Glutamatergic neuron (in vitro differentiated cells): Measurements from ENCODE around the gene MAGEC3. TPM values are rescaled to one million over a fixed set of nuclear protein-coding genes. Genes with fewer than 3 reads are reported as not detected.

Experiments used
- DNase-seq: peaks from one replicate; pipeline ENCODE4 v3.0.0; 2022
- H3K27ac Mint-ChIP-seq: one replicate; pipeline ENCODE4 v1.8.0; 2020; ENCODE audit warnings: mild to moderate bottlenecking, mixed read lengths, inconsistent platforms; ENCODE audit not compliant: unreplicated experiment
- H3K27me3 Mint-ChIP-seq: one replicate; pipeline ENCODE4 v1.8.0; 2020; ENCODE audit warnings: mild to moderate bottlenecking, moderate library complexity, mixed read lengths, inconsistent platforms; ENCODE audit not compliant: unreplicated experiment
- H3K36me3 Mint-ChIP-seq: one replicate; pipeline ENCODE4 v1.8.0; 2020; ENCODE audit warnings: mild to moderate bottlenecking, mixed read lengths, inconsistent platforms; ENCODE audit not compliant: unreplicated experiment
- H3K4me1 Mint-ChIP-seq: one replicate; pipeline ENCODE4 v1.8.0; 2020; ENCODE audit warnings: mild to moderate bottlenecking, low read depth, mixed read lengths, inconsistent platforms; ENCODE audit not compliant: unreplicated experiment
- H3K4me3 Mint-ChIP-seq: one replicate; pipeline ENCODE4 v1.8.0; 2020; ENCODE audit warnings: mild to moderate bottlenecking, mixed read lengths, inconsistent platforms; ENCODE audit not compliant: unreplicated experiment
- H3K9me3 Mint-ChIP-seq: one replicate; pipeline ENCODE4 v1.8.0; 2020; ENCODE audit warnings: mild to moderate bottlenecking, moderate library complexity, mixed read lengths, inconsistent platforms; ENCODE audit not compliant: unreplicated experiment
- total RNA-seq: library from RNA; stranded (reverse); fragmentation: NEBNext Ultra II Directional; extraction: Animal tissue kit (Norgen Biotek cat#: 25700); gene quantifications from one replicate; pipeline ENCODE4 v1.2.1, GENCODE V29; 2021; ENCODE audit not compliant: unreplicated experiment
- TF ChIP-seq, protein P1 (sequence below): fragments of 200-600 bp; sonication (generic); IDR thresholded peaks from one replicate; pipeline ENCODE4 v1.5.0; 2021; ENCODE audit not compliant: partially characterized antibody, unreplicated experiment

The MAGEC3 gene
- total RNA-seq, 1 donor from 2014 or later: not detected

DNA sequence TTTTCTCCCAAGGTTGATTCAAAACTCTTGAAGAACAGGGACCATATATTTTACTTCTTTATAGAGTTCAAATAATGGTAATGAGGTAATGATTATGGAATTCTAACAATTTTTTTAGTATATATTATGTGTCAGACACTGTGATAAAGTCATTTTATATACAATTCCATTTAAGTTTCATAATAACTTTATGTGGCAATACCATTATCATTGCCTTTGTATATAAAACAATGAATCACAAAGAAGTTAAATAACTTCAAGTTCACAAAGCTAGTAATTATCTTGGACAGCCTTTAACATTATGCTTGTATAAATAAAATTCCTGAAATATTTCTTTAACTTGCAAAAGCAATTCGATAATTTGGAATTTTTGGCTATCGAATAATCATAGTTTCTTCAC, 86.2 kb downstream of the MAGEC3 start:
- Mint-ChIP-seq H3K27ac (no peak overlapping the region), H3K4me1 (no peaks in the 10 kb centered on the region), H3K36me3 (no peaks in the 10 kb centered on the region), H3K9me3 (no peaks in the 10 kb centered on the region), H3K27me3 (peaks cover 2% of the 10 kb centered on the region), H3K4me3 (no peak overlapping the region)
- TF ChIP-seq, protein P1, sequence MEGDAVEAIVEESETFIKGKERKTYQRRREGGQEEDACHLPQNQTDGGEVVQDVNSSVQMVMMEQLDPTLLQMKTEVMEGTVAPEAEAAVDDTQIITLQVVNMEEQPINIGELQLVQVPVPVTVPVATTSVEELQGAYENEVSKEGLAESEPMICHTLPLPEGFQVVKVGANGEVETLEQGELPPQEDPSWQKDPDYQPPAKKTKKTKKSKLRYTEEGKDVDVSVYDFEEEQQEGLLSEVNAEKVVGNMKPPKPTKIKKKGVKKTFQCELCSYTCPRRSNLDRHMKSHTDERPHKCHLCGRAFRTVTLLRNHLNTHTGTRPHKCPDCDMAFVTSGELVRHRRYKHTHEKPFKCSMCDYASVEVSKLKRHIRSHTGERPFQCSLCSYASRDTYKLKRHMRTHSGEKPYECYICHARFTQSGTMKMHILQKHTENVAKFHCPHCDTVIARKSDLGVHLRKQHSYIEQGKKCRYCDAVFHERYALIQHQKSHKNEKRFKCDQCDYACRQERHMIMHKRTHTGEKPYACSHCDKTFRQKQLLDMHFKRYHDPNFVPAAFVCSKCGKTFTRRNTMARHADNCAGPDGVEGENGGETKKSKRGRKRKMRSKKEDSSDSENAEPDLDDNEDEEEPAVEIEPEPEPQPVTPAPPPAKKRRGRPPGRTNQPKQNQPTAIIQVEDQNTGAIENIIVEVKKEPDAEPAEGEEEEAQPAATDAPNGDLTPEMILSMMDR: no peak
- DNase-seq: no peak

DNA sequence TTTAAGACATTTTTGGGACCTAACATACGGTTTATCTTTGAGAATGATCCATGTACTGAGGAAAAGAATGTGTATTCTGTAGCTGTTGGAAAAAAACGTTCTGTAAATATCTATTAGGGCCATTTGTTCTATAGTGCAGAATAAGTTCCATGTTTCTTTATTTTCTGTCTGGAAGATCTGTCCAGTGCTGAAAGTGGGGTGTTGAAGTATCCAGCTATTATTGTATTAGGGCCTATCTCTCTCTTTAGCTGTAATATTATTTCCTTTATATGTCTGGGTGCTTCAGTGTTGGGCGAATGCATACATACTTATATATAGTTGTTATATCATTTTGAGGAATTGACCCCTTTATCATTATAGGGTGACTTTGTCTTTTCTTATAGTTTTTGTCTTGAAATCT, 90.3 kb downstream of the MAGEC3 start:
- Mint-ChIP-seq H3K9me3 (no peaks in the 10 kb centered on the region), H3K4me3 (no peak overlapping the region), H3K4me1 (no peaks in the 10 kb centered on the region), H3K36me3 (no peaks in the 10 kb centered on the region), H3K27ac (no peak overlapping the region), H3K27me3 (no peaks in the 10 kb centered on the region)
- no peak for DNase-seq
- TF ChIP-seq, protein P1: no peak

DNA sequence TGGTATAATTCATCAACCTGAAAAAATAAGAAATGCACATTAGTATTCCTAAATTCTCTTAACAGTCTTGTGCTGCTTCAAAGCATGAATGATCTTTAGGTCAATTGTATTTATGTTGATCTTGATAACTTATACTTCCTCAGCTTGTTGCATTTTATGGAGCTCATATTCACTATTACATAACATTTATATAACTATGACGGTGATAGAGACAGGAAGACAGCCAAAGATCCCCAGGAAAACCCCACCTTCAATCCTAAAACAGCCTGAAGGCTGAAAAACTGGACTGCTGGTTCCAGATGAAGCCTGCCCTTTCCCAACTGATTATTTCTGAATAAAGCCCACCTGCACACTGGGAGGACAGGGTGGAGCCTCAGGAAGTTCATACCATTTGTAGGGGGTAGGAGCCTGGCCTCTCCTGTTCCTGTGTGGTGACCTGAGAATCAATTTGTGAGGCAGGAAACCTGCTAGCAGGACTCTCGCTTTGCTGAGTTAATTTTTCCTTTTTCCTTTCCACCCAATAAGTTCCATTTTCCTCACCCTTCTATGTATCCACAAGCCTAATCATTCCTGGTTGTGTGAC, 96.0 kb downstream of the MAGEC3 start:
- Mint-ChIP-seq H3K4me3 (no peak overlapping the region), H3K4me1 (no peaks in the 10 kb centered on the region), H3K27me3 (no peaks in the 10 kb centered on the region), H3K36me3 (no peaks in the 10 kb centered on the region), H3K27ac (no peak overlapping the region), H3K9me3 (no peaks in the 10 kb centered on the region)
- no peak for DNase-seq
- TF ChIP-seq, protein P1: no peak

DNA sequence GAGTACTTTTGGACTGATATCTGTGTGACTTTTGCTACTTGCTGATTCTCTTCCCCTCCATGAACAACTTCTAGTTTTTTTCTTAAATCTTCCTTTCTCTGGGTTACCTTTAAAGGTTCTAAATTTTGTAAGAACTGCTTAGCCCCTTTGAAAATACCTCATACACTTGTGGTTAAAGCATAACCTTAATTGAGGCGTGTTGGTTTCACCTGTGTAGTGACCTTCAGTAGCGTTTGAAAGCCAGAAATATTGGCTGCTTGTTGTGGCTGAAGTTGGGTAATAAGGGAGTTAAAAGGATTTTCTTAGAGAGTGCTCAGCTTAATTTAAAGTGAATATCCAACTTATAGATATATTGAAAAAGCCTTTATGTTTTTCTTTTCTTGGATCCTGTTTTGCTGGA, 97.5 kb downstream of the MAGEC3 start:
- TF ChIP-seq, protein P1: no peak
- no peaks in the 10 kb centered on the region for H3K9me3 Mint-ChIP-seq

DNA sequence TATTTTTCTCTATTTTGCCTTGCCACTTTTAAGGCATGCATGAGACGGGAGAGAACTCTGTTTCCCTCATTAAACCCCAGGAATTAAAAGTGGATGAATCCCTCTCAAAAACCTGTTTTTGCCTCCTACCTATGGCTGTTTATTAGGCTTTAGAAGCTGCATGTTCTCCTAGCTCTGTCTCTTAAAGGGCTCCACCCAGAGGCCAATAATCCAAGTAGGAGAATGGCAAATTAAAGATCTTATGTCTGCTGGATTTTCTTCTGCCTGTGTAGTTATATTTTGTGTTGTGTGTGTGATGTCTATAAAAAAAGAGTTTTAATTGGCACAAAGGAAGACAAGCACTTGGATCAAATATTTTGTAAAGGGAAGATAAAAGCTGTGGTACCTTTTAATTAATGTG, 98.0 kb downstream of the MAGEC3 start:
- Mint-ChIP-seq H3K27ac (no peak overlapping the region), H3K9me3 (no peaks in the 10 kb centered on the region), H3K36me3 (no peaks in the 10 kb centered on the region), H3K4me3 (no peak overlapping the region), H3K27me3 (no peaks in the 10 kb centered on the region), H3K4me1 (no peaks in the 10 kb centered on the region)
- TF ChIP-seq, protein P1: no peak
- no peak for DNase-seq

More for the DNA sequence above, 97.5 kb downstream of the MAGEC3 start:
- no peaks in the 10 kb centered on the region for H3K27me3 Mint-ChIP-seq
- H3K4me3 Mint-ChIP-seq: no peak overlapping the region
- no peaks in the 10 kb centered on the region for H3K4me1 Mint-ChIP-seq
- no peak for DNase-seq
- H3K27ac Mint-ChIP-seq: no peak overlapping the region
- no peaks in the 10 kb centered on the region for H3K36me3 Mint-ChIP-seq
